Vagina (tissue), 2 donors: ENCODE results near the gene SNAPC3.

Experiments used
- CTCF ChIP-seq, 3 experiments: fragments of 450-650 bp in 2 of 3; fragments of 200-600 bp in 1 of 3; sonication (generic) in 1 of 3; IDR thresholded peaks; one replicate each; pipeline ENCODE4 v1.5.1; 2017 to 2019; ENCODE audit warnings: antibody characterized with exemption in 3 of 3, mild to moderate bottlenecking in 2 of 3, moderate library complexity in 2 of 3
- POLR2A ChIP-seq, 2 donors: fragments of 450-650 bp; IDR thresholded peaks; one replicate each; pipeline ENCODE4 v1.6.1; 2017; ENCODE audit warnings: antibody characterized with exemption in 2 of 2, mild to moderate bottlenecking in 2 of 2, moderate library complexity in 2 of 2
- POLR2AphosphoS5 ChIP-seq, 2 donors: sonication (generic); formaldehyde crosslinking; IDR thresholded peaks; one replicate each; pipeline ENCODE4 v1.9.0; 2017; ENCODE audit warnings: antibody characterized with exemption in 2 of 2, mild to moderate bottlenecking in 2 of 2, low read depth in 1 of 2; ENCODE audit not compliant: insufficient read depth in 1 of 2

GRCh38 chr9:15421532-15421931, 1.1 kb upstream of the SNAPC3 start:
- TF ChIP-seq CTCF (IDR thresholded peaks at IDR 0.05) (no peak), POLR2AphosphoS5 (IDR thresholded peaks at IDR 0.05; ENCODE audit: insufficient read depth in 1 of 2, low read depth in 1 of 2) (no peak), POLR2A (IDR thresholded peaks at IDR 0.05) (no peak)
